ENCODE measurements around the gene PSMG2.

DNA sequence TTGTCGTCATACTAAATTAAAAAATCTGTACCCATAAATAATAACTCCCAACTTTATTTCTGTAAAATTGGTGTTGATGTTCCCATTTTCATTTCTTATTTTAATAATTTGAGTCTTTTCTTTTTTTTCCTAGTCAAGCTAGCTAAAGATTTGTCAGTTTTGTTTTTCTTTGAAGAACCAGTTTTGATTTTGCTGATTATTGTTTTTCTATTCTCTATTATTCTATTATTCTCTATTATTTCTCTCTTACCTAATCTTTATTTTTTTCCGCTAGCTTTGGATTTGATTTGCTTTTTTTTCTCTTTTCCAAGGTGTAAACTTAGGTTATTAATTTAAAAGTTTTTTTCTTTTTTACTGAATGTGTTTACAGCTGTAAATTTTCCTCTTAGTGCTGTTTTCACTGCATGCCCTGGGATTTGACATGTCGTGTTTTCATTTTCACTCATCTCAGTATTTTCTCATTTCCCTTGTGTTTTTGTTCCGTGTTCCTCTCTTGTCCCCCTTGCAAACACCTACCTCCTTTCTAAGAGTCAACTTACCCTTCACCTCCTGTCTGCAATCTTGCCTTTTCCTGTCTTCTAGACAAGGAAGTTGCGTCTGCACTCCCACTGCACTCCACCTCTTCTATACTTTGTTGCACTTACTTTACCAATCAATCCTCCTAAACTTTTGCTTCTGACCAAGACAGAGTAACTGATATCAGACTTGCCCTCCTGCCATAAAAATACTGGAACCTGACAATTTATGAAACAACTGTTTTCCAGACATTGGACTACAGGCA is 18.8 kb downstream of the PSMG2 start:
- TF ChIP-seq, protein P1, sequence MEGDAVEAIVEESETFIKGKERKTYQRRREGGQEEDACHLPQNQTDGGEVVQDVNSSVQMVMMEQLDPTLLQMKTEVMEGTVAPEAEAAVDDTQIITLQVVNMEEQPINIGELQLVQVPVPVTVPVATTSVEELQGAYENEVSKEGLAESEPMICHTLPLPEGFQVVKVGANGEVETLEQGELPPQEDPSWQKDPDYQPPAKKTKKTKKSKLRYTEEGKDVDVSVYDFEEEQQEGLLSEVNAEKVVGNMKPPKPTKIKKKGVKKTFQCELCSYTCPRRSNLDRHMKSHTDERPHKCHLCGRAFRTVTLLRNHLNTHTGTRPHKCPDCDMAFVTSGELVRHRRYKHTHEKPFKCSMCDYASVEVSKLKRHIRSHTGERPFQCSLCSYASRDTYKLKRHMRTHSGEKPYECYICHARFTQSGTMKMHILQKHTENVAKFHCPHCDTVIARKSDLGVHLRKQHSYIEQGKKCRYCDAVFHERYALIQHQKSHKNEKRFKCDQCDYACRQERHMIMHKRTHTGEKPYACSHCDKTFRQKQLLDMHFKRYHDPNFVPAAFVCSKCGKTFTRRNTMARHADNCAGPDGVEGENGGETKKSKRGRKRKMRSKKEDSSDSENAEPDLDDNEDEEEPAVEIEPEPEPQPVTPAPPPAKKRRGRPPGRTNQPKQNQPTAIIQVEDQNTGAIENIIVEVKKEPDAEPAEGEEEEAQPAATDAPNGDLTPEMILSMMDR (conservative IDR thresholded peaks at IDR 0.05; ENCODE audit: low read length), result no peak
- no peak for TF ChIP-seq EZH2phosphoT487 (IDR thresholded peaks at IDR 0.05; ENCODE audit: borderline replicate concordance)

Data from Loucy (cell line).